Stimulated activated CD8-positive, alpha-beta memory T cell treated with anti-CD3 and anti-CD28 coated beads, Interleukin-7, amount 100 ng/mL, for 4 hours (primary cell): ENCODE results near the gene HAPLN3.

Experiments
- DNase-seq, 2 donors: peaks; one replicate each; pipeline ENCODE4 v3.0.0-alpha.2; 2020; ENCODE audit warnings: low read depth in 2 of 2

The HAPLN3 gene

DNA sequence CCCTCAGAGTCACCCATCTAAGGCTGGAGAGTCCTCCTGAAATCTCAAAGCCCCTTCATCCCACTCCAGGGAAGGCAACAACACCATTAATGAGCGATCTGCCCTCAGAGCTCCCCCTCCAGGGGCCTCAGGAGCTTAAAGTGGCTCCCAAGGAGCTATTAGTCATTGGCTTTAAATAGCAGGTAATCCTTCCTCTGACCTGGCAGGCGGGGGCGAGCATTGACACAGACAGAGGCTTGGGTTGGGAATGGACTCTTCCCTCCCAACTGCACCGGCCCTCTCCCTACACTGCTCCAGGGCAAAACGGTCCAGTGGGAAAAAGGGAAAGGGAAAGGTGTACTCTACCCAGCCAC is 16.4 kb upstream of the HAPLN3 start:
- DNase-seq: no peak

DNA sequence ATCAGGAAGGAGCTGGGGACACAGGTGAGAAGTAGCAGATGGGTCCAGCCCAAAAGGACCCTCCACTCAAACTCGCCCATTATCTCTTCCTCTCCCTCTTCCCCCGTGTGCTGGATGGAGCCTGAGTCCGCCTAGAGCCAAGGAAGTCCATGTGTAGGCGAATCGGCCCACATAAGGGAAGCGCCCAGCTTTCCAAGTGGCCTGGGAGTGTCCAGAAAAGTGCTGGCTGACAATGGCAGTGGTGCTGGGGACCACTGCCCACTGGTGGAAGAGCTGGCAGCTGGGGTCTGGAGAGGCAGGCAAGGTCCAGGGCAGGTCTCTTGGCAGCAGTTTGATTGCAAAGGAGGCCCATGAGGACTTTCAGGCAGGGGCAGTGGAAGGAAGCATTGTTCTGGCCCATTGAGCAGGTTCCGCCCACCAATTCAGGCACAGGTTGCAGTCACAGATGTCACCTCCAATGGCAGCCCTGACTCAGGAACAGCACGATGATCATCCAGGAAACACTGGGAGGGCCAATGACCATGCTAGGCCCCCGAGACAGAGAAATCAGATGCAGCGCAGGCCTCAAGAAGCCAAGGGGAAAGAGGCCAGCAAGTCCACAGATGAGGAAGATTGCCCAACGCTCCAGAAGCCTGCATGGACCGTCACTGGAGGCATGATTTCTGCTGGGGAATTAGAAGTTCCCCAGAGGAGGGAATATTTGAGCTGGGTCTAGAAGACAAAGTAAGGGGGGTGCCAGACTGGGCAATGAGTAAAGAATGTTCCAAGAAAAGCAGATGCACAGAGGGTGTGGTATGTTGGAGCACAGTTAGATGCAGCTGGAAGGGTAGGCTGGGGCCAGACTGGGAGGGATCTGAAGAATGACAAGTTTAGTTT is 14.8 kb upstream of the HAPLN3 start:
- no peak for DNase-seq

DNA sequence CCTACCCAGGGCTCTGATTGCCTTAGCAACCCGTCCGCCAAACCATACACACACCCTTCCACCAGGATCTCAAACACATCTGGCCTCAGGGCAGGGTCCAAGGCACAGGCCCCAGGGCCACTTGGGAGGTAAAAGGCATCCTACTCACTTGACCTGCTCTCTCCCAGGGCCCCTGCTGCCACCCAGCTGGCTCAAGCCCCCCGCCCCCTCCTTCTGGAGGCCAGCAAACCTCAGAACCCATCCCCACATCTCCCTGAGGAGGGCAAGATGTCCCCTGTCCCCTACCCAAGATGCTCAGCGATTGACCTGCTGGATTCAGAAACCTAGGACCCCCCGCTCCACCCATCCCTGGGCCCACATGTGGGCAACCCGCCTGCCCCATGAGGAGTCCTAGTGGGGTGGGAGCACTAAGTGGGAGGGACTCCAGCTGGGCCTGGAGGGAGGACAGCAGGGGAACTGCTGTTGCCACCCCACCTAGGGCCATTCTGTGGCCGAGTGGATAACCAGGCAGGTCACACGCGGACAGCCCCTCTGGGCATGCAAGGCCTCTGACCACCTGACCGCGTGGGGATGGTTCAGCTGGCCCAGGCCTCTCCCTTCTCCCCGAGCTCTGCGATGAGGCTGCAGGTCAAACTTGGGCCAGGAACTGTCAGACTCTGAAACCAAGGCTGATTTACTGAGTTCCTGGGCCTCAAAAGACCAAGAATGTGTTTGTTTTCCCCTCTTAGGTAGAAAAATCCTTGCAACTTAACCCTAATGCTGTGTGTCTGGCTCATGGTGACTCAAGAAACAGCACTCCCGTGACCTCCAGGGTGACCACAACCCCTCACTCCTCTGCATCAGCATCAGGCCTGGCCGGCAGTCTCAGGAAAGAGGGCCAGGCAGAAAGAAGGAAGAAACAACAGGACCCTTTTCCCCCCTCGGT is 13.6 kb upstream of the HAPLN3 start:
- no peak for DNase-seq

DNA sequence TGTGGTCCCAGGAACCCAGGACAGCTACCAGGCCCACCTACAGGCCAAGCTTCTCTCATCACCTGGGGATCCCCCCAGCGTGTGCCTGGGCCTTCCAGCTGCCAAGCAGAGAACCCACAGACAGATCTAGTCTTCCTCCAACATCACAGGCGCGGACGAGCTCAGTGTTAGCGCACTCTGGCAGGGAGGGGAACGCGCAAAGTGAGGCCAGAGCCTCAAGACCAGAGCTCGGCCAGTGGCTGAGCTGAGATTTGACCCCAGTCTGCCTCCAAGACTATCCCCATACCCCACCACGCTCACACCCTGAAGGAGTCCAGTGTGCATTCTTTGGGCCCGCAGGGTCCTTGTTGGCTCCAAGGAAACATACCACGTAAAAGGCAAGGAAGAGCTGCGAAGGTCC is 12.8 kb upstream of the HAPLN3 start:
- no peak for DNase-seq

DNA sequence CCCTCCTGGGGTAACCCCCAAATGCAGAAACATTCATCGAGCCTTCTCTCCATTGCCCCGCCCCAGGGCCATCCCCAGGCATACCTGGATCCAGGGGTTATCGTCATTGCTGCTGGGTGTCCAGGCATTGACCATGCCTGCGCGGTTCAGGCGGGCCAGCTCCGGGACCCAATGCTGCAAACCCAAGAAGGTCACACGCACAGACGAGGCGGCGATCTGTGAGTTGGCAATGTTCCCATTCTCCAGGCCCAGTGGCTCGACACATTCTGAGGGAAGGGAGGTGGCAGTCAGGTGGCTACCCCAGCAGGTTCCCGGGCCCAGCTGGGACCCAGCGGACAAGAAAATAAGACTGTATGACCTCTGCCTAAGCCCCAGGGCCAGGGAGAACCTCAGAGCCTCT is 11.8 kb upstream of the HAPLN3 start:
- no peak for DNase-seq

DNA sequence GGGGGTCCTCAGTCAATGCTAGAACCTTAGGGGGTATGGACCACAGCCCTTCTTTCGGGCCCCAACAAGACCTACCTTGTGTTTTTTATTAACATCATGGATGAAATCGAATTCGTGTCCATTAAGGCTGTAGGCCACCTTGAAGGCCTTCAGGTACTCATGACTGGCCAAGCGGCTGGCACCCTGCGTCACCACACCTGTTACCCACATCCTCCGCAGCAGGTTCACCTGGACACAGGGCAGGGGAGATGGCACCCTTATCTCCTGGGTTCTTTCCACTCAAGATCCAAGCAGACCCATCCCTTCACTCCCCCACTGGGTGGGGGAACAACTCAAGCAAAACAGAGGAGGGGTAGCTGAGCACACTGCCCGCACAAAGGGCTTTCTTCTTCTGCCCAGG is 11.2 kb upstream of the HAPLN3 start:
- no peak for DNase-seq

DNA sequence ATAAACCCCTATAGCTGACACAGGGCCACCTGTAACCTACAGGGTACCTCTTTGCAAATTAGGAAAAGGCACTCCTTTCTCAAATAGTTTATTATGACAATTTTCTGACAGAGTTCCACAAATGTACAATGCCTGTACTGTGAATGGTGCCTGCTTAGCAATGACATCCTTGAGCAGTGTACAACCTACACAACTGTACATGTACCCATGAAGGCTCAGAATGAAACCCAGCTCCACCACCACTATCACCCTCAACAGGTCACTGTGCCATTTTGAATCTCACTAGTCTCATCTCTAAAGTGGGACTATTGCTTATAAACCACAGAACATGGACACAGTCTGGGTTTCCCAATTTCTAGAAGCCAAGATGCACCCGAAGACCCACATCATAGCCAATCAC is 10.8 kb upstream of the HAPLN3 start:
- DNase-seq: no peak

DNA sequence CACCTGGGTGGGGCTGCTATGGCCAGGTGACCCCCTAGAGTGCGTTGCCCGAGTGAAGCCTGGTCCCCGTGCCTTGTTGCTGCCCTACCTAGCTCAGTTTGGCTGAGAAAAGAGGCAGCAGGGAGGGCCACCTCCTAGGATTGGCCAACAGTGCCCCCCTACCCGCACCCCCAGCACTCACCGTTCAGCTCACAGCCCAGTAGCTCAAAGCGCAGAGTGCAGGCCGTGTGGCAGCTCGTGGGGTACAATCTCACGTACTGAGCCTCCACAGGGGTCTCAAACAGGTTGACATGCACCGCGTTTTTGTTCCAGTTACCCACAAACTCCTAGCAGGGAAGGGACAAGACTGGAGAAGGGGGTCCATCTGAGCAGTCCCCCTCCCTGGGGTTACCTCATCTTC is 10.2 kb upstream of the HAPLN3 start:
- no peak for DNase-seq

DNA sequence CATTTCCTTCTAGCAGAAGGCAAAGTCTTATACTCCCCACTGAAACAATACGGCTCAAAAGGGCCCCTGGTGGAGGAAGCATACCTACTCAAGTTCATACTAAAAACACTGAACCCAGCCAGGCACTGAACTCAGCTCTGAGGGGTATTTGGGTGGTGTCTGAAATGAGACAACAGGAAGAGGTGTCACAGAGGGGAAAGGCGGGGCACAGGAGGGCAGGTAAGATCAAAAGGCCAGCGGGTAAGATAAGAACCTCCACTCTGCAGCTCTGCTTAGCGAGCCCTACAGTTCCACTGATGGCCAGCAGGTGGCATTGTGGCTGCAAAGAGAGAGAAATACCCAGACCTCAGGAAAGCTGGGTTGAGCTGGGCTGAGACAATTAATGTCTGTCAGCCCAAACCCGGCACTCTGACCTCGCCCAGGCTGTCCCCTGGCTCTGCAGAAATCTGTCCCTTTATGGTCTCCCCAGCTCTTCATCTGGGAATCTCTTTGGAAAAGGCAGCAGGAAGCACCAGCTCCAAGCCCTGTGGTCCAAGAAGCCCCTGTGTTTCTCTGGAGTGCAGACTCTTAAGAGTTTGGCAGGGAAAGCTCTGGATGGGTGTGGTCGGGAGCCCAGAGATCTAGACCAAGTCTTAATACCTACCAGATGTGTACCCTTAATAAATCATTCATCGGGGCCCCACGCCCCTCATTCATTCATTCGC is 9.4 kb upstream of the HAPLN3 start:
- peak; percentile 80 to 89 for DNase-seq

DNA sequence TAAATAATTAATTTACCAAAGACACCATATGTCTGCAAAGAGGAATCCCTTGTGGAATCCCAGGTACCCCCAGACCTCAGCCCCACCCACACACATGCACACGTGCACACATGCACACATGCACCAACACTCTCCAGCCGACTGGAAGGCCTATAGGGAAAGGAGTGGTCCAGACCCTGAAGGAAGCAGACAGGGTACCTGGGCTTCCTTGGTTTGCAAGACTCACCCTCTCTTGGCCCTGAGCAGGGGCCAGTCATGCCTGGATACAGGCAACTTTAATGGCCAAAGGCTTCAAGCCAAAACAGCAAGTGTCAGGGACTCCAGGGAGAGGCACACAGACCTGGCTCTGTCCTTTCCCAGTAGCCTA is 8.9 kb upstream of the HAPLN3 start:
- DNase-seq: no peak

DNA sequence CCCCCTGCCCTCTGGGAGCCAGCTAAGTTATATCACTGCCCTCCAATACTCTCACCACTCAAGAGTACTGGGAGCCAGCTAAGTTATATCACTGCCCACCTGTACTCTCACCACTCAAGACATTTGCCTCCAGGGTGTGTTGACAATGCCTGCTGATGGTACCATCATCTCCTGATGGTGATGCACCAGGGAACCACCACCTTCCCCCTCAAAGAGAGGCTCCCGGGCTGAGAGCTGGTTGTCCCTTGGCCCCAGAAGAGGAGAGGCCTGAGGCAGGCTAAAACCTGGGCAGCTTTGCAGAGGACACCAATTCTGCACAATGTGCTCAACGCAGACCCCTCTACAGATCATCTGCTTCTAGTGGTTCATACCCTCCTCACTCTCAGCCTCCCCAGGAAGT is 7.5 kb upstream of the HAPLN3 start:
- no peak for DNase-seq

DNA sequence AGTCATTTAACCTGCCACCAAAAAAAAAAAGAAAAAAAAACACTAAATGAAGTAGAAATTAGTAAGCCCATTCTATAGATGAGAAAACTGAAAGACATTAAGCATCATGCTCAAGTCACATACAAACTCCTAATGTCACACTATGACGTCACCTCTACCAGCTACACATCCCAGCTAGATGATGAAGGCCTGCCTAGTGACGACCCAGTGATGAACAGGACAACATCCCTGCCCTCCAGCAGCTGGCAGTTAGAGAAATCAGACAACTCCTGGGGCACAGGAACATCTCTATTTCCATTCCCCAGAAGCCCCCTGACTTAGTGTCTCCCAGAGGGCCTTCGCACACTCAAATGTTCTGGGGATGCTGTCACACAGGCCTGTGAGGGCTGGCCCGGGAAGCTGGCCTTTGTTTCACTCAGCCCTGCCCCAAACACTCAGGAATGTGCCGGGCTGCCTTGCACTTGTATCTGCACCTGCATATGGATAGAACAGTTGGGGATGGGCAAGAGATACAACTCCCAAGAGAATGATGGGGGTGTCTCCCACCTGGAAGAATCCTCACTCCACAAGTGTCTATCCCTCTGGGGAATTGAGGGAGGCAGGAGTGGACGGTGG is 7.0 kb upstream of the HAPLN3 start:
- no peak for DNase-seq

DNA sequence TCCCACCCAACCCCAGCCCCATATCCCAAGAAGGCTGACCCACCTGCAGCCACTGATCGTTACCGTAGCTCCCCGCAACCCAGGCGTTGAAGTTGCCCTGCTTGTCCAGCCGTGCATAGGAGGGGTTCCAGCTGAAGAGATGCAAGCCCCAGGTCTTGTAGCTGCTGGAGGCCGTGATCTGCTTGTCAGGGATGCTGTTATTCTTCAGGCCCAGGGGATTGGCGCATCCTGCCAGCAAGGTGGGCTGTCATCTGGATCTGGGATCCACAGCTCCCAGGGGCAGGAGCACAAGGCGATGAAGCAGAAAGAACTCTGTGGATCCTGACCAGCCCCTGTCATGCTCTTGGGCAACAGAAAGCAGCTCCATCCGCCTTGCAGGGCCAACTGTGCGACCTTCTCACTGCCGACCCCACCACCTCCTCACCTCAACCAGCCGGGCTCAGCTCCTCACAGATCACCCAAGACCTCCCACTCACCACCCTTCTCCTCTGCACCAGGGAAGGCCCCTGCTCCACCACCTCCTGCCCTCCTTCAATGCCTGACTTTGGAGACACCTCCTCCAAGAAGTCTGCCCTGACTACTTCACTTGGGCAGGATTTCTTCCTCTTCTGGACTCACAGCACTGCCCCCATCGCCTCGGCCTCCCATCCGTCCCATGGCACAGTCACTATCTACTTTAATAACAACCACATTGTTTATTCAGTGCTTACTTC is 6.3 kb upstream of the HAPLN3 start:
- no peak for DNase-seq

DNA sequence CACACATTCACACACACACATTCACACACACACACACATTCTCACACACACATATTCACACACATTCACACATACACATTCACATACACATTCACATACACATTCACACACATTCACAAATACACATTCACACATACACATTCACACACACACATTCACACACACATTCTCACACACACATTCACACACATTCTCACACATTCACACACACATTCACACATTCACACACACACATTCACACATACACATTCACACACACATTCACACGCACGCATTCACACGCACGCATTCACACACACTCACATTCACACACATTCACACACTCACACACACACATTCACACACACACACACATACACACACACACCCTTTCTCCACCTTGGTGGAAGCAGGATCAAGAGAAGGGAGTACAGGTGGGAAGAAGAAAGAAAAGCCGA is 5.7 kb upstream of the HAPLN3 start:
- DNase-seq: no peak

DNA sequence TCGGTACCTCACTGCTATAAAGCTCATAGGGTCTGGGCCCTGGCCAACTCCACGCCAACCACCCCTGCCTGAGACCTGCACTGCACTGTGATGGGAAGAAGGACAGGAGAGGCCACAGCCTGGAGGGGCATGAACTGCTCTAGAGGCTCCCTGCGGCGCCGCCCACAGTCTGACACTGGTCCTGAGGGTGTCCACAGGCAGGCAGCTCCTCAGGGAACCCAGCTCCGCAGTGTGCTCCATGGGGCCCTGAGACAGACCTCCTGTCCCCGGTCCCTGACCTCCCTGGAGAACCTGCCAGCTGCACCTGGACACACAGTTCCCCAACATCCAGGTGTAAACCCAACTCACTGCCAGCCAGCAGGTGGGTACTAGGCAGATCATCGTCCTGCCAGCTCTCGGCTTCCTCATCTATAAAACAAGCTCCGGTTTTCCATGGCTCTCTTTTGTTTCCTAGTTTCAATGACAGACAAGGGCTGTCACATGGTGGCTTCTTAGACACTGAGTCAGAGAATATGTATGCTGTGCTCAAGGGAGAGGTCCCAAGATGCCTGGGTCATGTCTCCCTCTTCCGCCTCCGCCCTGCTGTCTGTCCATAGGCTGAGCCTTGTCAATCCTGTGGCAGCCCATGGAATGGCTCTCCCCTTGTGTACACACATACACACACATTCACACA is 5.1 kb upstream of the HAPLN3 start:
- no peak for DNase-seq

DNA sequence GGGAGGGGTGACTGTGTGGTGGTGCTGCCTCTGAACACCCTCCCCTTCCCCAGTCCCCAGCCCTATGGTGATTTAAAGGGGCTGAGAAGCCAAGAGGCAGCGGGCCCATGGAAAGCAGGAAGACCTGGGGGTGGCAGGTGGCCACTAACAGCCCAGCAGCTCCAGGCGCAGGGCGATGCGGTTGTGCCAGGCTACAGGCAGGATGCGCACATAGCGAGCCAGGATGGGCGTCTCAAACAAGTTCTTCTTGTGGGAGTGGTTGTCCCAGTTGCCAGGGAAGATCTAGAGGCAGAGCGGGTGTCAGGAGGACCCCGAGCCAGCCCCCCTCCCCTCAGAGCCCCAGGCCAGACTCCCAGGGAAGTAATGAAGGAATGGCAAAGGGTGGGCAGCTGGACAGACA is 3.9 kb upstream of the HAPLN3 start:
- no peak for DNase-seq

DNA sequence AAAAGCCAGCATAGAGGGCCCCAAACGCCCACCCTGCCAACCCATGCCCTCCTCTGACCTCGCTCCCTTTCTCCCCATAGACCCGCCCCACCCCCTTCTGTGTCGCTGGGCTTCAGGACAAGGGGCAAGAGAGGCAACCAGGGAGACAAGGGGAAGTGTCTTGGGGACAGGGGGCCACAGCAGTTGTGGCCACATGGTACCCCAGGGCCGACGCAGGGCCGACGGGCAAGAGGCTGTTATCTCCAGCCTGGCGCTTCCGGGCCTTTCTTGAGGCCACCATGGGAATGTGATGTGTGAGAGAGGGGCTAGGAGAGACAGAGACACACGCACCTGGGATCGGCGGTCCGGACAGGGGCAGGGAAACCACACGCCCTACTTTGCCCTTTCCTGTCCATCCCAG is 3.4 kb upstream of the HAPLN3 start:
- no peak for DNase-seq

DNA sequence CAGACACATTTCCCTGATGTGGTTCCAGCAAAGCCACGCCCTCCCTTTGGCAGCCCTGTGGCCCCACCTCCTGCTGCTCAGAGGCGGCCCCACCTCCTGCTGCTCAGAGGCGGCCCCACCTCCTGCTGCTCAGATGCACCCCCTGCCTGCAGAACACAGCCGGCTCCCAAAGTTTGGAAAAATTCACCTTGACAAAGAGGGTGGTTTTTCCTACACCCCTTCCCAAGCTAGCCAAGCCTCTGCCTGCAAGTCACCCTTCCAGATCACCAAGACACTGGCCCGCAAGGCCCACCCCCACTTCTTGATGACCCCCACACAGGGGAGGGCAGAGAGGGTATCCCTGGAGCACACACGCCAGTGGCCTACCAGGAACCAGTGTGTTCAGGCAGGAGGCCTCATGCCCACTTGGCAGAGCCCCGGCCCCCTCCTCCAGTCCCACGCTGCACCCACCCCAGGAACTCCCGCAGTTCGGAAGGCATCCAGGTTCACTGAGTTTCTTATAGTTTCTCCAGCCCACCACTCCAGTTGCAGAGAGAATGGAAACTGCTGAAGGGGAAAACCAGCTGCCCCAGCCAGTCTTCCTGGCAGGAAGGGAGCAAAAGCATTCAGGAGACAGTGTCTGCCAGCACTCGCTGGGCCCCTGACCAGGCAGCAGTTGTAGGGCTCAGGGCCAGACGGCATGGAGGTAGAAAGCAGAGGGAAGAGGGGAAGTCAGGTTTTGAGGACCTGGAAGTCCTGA is 2.3 kb upstream of the HAPLN3 start:
- peak; percentile 67 to 72 for DNase-seq

DNA sequence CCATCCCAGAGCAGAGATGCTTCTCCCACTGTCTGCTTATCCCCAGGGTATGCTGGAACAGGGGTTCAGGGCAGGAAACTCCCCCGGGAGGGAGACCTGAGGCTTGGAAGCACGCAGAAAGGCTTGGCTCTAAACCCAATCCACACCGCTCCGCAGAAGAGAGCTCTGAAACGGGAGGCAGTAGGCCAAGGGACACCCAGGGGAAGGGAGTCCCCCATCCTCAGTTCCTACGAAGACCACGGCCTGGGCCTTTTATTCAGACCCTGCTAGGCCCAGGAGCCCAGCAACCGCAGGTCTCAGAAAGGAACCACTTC is 1.8 kb upstream of the HAPLN3 start:
- DNase-seq: no peak

DNA sequence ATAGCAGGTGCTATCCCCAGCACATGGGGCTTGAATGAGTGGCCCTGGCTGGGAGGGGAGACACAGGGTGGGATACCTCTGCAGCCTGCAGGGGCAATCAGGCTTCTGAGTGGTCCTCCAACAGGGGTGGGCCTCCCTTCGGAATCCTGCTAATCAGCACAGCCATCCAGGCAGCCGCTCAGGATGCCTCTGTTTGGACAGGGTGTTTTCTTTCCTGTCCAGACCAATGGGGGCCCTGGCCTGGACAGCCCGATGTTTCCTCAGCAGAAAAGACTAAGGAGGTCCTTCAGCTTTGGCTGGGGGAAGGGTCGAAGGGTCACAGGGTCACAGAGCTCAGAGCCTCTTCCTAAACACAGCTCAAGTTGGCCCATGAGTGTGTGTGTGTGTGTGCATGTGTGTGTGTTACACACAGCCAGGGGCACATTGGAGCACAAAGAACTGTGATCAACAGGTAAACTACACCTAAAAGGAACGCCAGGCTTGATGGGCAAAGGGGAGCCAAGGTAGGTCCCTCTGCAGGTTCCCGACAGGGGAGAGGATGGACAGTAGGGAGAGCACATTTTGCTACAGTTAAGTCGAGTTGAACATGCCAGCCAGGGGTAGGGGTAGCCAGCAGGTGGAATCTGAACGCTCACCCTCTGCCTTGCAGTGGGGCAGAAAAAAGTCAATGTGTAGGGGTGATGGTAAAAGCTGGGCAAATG is 1.1 kb upstream of the HAPLN3 start:
- no peak for DNase-seq
